ENCODE results near the gene GAS5. TPM values are rescaled to one million over a fixed set of nuclear protein-coding genes. Genes with fewer than 3 reads are reported as not detected.
A peak's percentile ranks its signal among the peaks of the same experiment; 100 is the strongest.

The GAS5 gene
- total and polyA plus RNA-seq, 10 of the 15 experiments (the other 5 are each of a cell fraction or from before 2014, with no cell fraction given) = 289 to 1,137 (median 699) TPM

DNA sequence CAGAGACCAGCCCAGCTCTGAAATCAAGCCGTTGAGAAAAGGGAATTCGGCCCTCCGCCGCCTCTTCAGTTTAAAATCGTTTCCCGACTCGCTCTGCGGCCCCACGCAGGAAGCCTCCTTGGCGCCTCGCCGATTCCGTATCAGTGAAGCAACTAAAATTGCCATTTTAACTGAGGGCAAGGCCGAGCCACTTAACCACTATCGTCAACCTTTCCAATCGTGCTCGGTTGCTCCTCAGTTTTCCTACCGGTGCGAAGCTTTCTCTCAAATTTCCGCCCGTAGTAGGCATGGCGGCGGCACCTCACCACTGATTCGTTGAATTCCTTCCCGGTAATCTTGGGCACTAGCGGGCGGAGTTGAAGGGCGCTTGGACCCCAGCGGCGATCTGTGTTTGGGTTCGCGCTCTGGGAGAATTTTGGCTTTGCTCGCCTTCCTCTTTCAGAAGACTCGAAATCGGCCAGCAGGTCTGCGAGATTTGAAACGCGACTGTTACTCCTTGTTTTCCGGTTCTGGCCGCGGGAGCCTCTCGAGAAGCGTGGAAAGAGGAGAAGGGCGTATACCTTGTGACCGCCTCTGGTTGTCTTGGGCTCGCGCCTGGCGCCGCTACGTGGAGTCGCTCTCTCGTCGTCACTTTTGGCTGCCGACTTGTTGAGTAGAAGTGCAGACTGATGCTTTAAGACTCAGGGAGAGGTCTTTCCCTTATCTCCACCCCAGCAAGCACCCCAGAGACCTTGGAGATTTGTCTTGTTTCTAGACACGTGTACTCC is 43.3 kb downstream of the GAS5 start, which contains the start of the genes CENPL and DARS2 (continued):
- TF ChIP-seq, protein P1, sequence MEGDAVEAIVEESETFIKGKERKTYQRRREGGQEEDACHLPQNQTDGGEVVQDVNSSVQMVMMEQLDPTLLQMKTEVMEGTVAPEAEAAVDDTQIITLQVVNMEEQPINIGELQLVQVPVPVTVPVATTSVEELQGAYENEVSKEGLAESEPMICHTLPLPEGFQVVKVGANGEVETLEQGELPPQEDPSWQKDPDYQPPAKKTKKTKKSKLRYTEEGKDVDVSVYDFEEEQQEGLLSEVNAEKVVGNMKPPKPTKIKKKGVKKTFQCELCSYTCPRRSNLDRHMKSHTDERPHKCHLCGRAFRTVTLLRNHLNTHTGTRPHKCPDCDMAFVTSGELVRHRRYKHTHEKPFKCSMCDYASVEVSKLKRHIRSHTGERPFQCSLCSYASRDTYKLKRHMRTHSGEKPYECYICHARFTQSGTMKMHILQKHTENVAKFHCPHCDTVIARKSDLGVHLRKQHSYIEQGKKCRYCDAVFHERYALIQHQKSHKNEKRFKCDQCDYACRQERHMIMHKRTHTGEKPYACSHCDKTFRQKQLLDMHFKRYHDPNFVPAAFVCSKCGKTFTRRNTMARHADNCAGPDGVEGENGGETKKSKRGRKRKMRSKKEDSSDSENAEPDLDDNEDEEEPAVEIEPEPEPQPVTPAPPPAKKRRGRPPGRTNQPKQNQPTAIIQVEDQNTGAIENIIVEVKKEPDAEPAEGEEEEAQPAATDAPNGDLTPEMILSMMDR (IDR thresholded peaks at IDR 0.05 in 2 of 3, conservative IDR thresholded peaks at IDR 0.05 in 1 of 3; ENCODE audit: control insufficient read depth in 2 of 3, extremely low read depth in 1 of 3, insufficient read depth in 1 of 3, low read depth in 3 of 3, low read length in 3 of 3) = no peak
- TF ChIP-seq ZNF622 (IDR thresholded peaks at IDR 0.05) = no peak
- 0 out of 2 replicates have a peak, but pooled peaks have one; percentile 65 for TF ChIP-seq SMARCA5 (IDR thresholded peaks at IDR 0.05)
- TF ChIP-seq JUND (IDR thresholded peaks at IDR 0.05; ENCODE audit: low read depth, low read length) = no peak
- TF ChIP-seq EZH2 (IDR thresholded peaks at IDR 0.05; ENCODE audit: borderline replicate concordance, control insufficient read depth, low read depth, low read length) = no peak
- peak in 1 of 2 experiments; percentile 75; a peak in 2 of 4 replicates for TF ChIP-seq SRF (IDR thresholded peaks at IDR 0.05; ENCODE audit: low read depth in 2 of 2, low read length in 2 of 2)
- TF ChIP-seq TAF1 (IDR thresholded peaks at IDR 0.05; ENCODE audit: borderline replicate concordance, low read depth, low read length) = peak; percentile 29; the same call in 1 of the 2 replicates
- peak; percentile 25; the same call in 1 of the 2 replicates for TF ChIP-seq CBX5 (IDR thresholded peaks at IDR 0.05; ENCODE audit: low read depth)
- TF ChIP-seq RFX5 (IDR thresholded peaks at IDR 0.05; ENCODE audit: low read depth, low read length) = no peak
- TF ChIP-seq MTA2 (IDR thresholded peaks at IDR 0.05; ENCODE audit: low read depth) = no peak
- no peak for TF ChIP-seq SUZ12 (IDR thresholded peaks at IDR 0.05; ENCODE audit: unreplicated experiment)
- TF ChIP-seq, protein P2, sequence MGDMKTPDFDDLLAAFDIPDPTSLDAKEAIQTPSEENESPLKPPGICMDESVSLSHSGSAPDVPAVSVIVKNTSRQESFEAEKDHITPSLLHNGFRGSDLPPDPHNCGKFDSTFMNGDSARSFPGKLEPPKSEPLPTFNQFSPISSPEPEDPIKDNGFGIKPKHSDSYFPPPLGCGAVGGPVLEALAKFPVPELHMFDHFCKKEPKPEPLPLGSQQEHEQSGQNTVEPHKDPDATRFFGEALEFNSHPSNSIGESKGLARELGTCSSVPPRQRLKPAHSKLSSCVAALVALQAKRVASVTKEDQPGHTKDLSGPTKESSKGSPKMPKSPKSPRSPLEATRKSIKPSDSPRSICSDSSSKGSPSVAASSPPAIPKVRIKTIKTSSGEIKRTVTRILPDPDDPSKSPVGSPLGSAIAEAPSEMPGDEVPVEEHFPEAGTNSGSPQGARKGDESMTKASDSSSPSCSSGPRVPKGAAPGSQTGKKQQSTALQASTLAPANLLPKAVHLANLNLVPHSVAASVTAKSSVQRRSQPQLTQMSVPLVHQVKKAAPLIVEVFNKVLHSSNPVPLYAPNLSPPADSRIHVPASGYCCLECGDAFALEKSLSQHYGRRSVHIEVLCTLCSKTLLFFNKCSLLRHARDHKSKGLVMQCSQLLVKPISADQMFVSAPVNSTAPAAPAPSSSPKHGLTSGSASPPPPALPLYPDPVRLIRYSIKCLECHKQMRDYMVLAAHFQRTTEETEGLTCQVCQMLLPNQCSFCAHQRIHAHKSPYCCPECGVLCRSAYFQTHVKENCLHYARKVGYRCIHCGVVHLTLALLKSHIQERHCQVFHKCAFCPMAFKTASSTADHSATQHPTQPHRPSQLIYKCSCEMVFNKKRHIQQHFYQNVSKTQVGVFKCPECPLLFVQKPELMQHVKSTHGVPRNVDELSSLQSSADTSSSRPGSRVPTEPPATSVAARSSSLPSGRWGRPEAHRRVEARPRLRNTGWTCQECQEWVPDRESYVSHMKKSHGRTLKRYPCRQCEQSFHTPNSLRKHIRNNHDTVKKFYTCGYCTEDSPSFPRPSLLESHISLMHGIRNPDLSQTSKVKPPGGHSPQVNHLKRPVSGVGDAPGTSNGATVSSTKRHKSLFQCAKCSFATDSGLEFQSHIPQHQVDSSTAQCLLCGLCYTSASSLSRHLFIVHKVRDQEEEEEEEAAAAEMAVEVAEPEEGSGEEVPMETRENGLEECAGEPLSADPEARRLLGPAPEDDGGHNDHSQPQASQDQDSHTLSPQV (IDR thresholded peaks at IDR 0.05) = peak; percentile 3; the same call in 1 of the 2 replicates
- TF ChIP-seq YY1 (IDR thresholded peaks at IDR 0.05; ENCODE audit: low read depth, low read length) = peak; percentile 100
- TF ChIP-seq, protein P3, sequence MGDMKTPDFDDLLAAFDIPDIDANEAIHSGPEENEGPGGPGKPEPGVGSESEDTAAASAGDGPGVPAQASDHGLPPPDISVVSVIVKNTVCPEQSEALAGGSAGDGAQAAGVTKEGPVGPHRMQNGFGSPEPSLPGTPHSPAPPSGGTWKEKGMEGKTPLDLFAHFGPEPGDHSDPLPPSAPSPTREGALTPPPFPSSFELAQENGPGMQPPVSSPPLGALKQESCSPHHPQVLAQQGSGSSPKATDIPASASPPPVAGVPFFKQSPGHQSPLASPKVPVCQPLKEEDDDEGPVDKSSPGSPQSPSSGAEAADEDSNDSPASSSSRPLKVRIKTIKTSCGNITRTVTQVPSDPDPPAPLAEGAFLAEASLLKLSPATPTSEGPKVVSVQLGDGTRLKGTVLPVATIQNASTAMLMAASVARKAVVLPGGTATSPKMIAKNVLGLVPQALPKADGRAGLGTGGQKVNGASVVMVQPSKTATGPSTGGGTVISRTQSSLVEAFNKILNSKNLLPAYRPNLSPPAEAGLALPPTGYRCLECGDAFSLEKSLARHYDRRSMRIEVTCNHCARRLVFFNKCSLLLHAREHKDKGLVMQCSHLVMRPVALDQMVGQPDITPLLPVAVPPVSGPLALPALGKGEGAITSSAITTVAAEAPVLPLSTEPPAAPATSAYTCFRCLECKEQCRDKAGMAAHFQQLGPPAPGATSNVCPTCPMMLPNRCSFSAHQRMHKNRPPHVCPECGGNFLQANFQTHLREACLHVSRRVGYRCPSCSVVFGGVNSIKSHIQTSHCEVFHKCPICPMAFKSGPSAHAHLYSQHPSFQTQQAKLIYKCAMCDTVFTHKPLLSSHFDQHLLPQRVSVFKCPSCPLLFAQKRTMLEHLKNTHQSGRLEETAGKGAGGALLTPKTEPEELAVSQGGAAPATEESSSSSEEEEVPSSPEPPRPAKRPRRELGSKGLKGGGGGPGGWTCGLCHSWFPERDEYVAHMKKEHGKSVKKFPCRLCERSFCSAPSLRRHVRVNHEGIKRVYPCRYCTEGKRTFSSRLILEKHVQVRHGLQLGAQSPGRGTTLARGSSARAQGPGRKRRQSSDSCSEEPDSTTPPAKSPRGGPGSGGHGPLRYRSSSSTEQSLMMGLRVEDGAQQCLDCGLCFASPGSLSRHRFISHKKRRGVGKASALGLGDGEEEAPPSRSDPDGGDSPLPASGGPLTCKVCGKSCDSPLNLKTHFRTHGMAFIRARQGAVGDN (IDR thresholded peaks at IDR 0.05) = no peak
- TF ChIP-seq NR2C2 (IDR thresholded peaks at IDR 0.05; ENCODE audit: borderline replicate concordance, control insufficient read depth, insufficient read length, low read depth) = no peak
- TF ChIP-seq POLR2AphosphoS5 (IDR thresholded peaks at IDR 0.05; ENCODE audit: low read length) = peak; percentile 91

Data from GM12878 (cell line).